Frontal cortex (tissue), 4 donors: ENCODE measurements around the gene CLCN2. TPM values are rescaled to one million over a fixed set of nuclear protein-coding genes. Genes with fewer than 3 reads are reported as not detected.

Experiments used
- DNase-seq, 2 donors: peaks; one replicate each; pipeline ENCODE4 v3.0.0; 2012; ENCODE audit warnings: low spot score in 2 of 2
- FAIRE-seq: peaks from 2 replicates; lab custom pipeline; 2012; peaks lifted over from hg19 to GRCh38; lab: Jason Lieb, UNC
- total RNA-seq: library from RNA; depleted of rRNA; stranded (reverse); fragments of >200 nt; gene quantifications from one replicate; pipeline ENCODE4 v1.2.3, GENCODE V29; 2014
- donor health status: control.
- donor health status: control.
- donor health status: control.

CLCN2 gene
- total RNA-seq, 1 donor from 2014 or later = 7.3 TPM

DNA sequence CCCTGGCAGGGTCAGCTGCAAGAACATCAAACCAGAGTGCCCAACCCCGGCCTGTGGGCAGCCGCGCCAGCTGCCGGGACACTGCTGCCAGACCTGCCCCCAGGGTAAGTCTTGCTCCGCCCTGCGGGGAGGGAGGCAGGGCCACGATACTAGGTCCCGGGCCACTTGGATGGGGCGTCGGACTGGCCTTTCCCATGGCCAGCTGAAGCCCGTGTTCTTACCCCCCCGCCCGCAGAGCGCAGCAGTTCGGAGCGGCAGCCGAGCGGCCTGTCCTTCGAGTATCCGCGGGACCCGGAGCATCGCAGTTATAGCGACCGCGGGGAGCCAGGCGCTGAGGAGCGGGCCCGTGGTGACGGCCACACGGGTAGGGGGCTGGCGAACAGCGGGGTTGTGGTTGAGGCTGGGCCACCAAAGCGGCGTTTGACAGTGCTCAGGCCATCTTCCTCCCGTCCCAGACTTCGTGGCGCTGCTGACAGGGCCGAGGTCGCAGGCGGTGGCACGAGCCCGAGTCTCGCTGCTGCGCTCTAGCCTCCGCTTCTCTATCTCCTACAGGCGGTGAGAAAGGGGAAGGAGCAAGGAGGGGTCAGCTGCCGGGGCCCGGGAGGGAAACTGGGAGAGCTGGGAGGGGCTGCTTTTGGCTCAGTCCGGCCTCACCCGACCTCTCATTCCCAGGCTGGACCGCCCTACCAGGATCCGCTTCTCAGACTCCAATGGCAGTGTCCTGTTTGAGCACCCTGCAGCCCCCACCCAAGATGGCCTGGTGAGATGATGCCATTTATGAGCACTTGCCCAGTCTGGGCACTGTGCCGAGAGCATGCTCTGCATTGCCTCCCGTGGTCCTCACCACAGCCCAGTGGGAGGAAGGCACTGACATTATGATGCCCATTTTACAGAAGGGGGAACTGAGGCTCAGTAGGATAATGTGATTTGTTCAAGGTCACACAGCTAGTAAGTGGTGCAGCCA, 20.1 kb upstream of the CLCN2 start:
- FAIRE-seq (no peak), DNase-seq (no peak)

DNA sequence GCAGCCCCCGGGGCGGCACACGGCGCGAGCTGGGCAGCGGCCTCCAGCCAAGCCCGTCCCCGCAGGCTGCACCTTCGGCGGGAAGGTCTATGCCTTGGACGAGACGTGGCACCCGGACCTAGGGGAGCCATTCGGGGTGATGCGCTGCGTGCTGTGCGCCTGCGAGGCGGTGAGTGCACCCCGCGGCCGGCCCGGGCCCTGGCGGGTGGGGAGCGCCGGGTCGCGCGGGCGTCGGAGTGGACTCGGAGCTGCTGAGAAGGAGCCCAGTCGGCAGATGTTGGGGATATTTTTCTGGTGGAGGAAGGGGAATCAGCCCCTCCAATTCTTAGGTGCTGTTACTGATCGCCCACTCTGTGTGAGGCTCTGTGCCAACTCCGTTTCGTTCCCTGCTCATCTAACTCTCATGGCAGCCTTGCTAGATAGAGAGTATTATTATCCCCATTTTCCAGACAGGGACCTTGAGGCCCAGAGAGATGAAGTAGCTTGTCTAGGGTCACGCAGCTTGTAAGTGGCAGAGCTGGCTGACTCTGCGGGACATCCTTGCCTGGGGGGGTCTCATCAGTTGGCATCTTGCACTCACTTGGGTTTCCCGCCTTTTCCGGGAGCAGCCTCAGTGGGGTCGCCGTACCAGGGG, 19.3 kb upstream of the CLCN2 start:
- FAIRE-seq (no peak), DNase-seq (no peak)

DNA sequence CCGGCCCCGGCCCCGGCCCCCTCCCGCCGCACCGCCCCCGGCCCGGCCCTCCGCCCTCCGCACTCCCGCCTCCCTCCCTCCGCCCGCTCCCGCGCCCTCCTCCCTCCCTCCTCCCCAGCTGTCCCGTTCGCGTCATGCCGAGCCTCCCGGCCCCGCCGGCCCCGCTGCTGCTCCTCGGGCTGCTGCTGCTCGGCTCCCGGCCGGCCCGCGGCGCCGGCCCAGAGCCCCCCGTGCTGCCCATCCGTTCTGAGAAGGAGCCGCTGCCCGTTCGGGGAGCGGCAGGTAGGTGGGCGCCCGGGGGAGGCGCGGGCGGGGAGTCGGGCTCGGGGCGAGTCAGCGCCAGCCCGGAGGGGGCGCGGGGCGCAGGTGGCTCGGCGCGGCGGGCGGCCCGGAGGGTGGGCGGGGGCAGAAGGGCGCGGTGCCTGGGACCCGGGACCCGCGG, 18.8 kb upstream of the CLCN2 start:
- FAIRE-seq (no peak), DNase-seq (peak; percentile 88 to 92)

DNA sequence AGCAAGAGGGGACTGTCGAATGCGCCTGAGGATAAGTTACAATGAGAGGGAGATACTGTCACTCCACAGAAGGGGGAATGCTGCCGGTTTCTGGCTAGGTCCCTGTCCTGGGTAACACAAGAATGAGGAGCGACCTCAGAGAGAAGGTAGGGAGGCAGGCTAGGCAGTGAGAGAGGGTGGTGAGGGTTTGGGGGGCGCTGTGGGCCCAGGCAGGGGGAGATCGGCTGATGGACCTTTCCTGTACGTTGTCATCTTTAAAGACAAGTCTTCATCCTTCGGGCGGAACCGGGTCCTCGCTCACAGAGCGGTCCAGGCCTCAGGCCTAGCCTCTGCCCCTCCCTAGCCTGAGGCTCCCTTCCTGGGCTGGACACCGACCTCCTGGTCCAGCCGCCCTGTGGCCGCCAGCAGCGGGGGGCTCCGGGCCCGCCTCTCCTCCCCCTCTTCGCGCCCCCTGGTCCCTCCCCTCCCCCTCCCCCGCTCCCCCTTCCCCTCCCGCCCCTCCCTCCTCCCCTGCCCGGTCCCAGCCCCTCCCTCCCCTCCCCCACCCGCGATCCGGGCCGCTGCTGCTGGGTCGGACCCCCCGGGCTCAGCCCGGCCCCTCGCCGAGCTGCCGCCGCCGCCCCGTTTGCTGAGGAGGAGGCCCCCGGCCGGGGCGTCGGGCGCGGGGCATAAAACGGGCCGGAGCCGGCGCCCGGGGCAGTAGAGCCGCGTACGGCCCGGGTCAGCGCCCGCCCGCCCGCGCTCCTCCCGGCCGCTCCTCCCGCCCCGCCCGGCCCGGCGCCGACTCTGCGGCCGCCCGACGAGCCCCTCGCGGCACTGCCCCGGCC, 18.2 kb upstream of the CLCN2 start, which contains the start of gene CHRD:
TSS of gene CHRD (plus strand) at position 697 of the 827 bp plus-strand sequence. CDS start 265 bp downstream, outside the sequence.
- DNase-seq = no peak

DNA sequence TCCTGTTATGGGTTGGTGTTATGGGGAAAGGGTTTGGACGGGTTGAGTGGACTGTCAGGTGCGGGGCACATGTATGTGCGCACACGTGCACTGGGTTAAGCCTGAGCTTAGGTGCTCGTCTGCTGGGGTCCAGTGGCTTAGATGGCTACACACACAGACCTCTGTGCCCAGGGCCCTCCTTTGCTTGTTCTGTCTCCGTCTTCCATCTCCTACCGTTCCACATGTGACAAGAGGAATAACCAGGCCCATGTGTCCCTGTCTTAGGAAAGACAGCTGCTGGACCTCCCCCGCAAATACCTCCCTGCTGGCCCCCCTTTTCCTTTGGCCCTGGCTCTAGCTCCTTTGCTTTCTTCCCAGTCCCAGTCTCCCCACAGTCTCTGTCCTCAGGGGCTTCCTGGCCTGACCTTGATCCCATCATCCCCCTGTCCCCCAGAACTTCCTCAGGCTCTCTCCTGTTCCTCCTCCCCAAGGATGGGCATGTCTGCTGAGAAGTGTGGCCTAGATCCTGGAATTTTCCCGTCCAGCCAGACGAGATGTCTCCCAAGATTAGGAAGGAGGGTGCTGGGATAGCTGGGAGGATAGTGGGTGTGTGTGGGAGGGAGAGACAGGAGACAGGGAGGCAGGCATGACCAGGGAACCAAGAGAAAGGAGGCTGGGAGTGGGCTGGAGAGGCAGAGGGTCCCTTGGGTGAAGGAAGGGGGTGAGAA, 17.4 kb upstream of the CLCN2 start:
- no peak for DNase-seq
- FAIRE-seq = no peak

More for the DNA sequence above, 18.2 kb upstream of the CLCN2 start, which contains the start of gene CHRD:
- FAIRE-seq = no peak

DNA sequence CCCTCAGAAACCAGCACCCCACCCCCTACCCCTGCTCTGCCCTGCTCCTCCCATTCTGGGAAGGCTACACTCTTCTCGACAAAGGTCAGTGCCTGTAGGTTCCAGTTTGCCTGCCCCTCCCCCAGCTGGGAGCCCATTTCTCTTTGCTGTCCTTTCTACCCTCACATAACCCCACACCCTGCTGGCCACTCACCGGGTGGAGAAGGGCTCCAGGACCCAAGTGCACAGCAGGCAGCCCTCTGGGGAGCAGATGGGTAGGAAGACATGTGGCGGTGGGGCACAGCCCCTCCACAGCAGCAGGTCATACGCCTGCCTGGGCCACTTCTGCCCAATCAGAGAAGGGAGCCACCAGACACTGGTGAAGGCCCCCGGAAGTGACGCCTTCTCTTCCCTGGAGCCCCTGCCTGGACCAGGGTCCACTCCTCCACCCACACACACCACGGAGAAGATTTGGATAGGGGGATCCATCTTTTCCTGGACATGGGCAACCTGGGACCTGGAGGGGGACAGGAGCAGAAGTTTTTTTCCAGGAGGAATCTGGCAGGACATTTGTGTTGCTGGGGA, 16.6 kb upstream of the CLCN2 start, which contains the start of gene THPO:
TSS of gene THPO (minus strand) at position 326 of the 564 bp plus-strand sequence. CDS start 1,948 bp downstream, outside the sequence.
- DNase-seq = no peak

DNA sequence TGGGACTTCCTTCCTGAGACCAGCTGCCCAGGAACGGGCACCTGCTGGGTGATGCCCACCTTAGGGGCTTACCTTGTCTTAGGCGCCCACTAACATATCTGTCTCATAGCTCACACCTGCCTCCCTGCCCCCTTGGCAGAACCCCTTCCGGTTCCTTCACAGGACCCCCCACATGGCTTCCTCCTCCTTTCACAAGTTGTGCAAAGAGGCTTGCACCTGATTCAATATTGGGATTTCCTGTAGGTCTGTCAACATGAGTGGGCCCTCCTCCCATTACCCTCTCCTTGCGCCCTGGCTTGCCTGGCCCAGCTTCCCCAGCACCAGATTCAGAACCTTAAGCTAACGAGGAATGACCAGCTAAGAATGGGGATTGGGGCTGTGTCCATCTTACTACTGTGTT, 16.0 kb upstream of the CLCN2 start:
- FAIRE-seq (no peak), DNase-seq (no peak)

More for the DNA sequence above, 16.6 kb upstream of the CLCN2 start, which contains the start of gene THPO:
- FAIRE-seq = no peak

DNA sequence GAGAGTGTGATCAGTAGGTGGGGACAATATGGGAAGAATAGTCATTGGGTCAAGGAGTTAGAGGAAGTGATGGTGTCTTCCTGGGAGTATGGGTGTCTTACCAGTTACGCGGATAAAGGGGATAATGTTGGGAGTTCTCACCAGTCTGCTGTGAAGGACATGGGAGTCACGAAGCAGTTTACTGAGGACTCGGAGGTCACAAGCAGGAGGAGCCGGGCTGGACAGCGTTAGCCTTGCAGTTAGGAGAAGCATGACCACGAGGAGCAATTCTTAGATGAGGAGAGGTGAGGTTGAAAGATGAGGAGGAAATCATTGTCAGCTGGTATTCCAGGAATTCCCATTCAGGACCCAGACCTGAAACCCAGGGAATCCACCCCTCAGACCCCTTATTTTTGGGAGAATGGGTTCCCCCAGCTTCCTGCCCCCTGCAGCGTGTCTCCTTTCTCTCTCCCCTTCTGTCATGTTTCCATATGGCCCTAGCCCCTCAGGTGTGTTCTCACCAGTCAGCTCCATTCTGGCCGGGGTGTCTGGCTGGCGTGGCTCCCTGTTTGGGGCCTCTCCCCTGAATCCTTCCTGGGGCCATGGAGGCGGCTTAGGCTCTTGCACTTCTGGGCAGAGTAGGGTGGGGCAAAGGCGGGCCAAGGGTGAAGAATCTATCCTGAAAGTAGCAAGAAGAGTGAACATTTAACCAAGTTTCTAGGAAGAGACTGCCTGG, 14.5 kb upstream of the CLCN2 start:
- no peak for FAIRE-seq
- no peak for DNase-seq

DNA sequence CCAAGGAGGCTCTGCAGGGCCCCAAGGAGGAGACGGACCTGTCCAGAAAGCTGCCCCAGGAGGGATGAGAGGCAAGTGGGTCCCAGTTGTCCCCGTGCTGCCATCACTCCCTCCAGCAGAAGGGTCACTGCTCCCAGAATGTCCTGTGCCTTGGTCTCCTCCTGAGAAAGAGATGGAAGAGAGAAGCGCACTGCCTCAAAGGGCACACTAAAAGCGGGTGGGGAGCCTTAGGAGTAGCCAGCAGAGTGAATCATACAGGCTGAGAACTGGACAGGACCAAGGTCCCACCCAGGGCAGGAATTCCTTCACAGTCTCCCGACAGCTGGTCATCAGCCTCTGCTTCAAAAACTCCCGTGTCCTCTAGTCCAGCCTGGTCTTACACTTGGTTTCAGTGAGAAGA, 12.0 kb upstream of the CLCN2 start:
- FAIRE-seq (no peak), DNase-seq (no peak)

DNA sequence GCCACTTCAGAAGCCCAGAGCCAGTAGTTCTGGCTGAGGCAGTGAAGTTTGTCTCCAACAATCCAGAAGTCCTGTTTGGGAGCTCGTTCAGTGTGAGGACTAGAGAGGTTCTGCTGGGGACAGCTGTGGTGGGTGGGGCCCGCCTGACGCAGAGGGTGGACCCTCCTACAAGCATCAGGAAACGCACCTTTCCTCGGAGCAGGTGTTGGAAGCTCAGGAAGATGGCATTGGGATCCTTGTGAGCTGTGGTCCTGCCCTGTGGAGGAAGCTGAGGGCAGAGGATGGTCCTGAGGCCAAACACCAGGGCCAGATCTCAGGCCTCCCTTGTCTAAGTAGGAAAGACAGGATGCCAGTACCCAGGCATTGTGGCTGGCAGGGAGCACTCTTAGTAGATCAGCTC, 11.5 kb upstream of the CLCN2 start:
- DNase-seq (no peak), FAIRE-seq (no peak)

DNA sequence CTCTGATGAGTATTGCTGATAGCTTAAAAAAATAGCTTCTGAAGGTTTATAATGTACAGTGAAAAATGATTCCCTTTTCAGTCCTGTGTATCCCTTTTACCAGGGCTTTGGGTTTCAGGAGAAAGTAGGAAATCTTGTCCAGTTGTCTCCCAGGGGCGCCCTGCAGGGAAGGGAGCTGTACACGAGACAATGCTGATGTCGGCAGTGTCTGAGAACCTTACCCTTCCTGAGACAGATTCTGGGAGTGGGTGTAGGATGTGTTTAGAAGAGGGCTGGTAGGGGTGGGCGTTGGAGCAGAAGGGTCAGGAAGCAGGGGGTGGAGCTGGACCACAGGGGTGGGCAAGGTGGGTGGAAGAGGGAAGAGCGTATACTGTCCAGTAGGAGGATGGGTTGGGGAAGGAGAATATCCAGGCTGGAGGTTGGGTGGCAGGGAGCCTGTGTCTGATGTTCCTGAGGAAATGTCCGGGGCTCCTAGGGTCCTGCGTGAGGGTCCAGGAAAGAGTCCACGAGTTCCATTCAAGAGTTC, 11.0 kb upstream of the CLCN2 start:
- DNase-seq (no peak), FAIRE-seq (no peak)

DNA sequence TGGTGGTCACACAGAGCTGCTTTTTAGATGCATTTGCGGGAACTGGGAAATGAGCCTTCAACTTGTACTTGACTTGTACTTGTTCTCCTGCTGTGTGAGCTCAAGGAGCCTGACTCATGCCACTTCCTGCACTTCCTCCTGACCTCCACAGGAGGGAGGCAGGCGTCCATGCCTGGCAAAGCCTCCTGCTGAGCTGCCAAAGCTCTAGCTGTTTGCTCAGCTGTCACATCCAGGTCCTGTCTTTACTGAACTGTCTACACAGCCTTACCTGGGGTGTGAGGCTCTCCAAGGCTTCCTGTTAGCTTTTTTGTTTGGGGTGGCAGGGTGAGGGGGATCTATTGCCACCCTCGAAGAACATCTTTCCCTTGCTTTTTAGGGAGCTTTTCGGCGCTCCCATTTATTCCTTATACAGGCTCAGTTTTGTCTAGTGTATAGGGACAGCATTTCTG, 10.2 kb upstream of the CLCN2 start:
- FAIRE-seq (no peak), DNase-seq (peak; percentile 71 to 87)

DNA sequence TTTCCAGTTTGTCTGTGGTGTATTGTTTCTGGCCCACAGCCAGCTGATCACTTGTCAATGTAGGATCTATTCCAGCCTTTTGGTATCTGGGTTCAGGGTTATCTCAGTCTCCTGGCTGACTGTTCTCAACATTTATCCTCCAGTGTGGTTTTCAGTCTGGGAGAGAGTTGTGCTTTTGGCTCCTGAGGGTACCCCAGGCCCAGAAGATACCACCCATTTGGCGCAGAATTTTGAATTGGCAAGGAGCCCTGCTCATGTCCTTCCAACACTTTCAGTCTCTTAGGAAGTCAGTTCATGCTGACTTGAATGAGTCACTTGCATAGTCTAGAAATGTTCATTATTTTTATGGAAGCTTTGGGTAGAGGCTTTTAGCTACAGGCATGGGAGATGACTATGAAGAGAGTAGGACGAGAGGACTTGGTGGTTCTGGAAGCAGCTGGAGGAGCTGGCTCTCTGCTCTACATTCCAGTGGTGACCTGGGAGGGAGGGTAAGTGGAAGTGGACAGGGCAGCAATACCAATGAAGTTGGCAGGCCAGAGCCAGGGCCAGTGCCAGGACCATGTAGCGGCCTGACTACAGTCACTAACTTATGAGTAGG, 7.3 kb upstream of the CLCN2 start:
- DNase-seq = no peak
- FAIRE-seq = no peak

DNA sequence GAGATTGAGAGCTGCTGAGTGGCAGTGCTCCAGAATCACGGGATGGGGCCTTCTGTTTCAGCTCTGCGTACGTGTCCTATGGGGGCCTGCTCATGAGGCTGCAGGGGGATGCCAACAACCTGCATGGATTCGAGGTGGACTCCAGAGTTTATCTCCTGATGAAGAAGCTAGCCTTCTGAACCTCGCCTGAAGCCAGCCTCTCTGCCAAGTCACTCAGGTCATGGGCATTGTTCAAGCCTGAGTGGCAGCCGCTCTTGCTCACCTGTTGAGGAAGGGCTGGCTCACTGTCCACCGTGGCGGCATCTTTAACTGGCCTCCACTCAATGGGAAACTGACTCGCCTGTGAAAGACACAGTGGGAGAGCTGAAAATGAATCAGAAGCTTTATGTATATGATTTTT, 6.7 kb upstream of the CLCN2 start:
- FAIRE-seq (no peak), DNase-seq (no peak)

DNA sequence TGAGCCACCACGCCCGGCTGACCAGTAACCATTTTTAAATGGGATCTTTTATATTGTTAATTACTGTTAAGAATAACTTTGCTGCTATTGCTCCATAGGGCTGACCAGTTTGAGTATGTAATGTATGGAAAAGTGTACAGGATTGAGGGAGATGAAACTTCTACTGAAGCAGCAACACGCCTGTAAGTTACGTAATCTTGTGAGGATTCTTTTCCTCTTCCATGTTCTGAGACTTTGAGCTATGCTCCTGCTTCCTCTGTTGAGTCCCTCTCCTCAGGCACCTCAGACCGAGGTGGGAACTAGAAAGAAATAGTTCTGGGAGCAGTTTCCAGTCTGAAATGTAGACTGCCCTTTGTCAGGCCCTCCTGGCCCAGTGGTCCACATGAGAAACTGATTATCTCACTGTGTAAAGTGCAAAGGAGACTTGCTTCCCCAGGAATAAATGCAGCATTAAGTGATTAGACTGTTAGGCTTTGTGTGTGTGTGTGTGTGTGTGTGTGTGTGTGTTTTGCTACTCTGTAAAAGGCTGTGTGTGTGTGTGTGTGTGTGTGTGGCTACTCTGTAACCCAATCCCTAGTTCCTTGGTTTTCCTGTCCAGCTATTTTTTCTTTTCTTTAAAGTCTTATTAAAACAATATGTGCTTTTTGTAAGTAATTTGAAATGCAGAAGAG, 5.3 kb upstream of the CLCN2 start:
- FAIRE-seq = no peak
- no peak for DNase-seq

DNA sequence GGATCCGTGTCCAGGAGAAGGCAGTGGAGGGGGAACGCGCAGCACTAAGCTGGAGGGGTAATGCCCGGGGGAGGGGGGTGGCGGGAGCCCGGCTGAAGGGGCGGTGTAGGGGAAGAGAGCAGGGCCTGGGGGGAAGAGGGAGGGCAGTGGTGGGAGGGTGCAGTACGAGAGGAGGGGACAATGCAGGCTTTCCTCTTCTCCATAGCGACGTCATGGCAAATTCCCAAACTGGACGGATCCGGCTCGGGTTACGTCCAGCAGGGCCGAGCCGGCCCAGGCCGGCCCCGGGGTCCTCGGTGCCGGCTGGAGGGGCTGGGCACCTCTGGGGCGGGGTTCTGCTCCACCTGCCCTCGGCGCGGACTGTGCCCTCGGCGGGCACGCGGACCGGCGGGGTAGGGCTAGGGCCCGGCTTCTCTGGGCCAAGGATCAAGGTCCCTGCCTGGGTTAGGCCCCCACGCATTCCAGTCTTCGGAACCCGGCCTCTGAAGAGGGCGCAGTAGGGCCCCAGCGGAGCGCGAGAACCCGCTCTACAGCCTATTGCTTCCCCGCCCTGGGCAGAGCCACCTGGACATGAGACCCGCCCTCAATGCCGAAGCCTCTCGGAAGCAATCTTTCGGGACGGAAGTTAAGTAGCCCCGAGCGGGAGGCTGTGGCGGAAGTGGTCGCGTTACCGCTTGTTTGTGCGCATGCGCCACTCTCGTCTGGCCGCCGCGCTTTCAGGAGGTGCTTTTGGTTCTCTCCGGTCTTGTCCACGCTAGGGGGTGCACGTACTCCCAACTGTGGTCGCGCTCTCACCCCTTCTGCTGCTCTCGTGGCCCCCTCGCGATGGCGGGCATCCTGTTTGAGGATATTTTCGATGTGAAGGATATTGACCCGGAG, 1.5 kb upstream of the CLCN2 start:
- FAIRE-seq (no peak), DNase-seq (peak; percentile 84 to 89)
